Measurements from ENCODE around the gene TNFRSF19.
"Not testable (repeated sequence)": the region's sequence is repeated elsewhere in the genome, so short reads cannot be mapped to it uniquely, and the experiment has no call there.

The TNFRSF19 gene

DNA sequence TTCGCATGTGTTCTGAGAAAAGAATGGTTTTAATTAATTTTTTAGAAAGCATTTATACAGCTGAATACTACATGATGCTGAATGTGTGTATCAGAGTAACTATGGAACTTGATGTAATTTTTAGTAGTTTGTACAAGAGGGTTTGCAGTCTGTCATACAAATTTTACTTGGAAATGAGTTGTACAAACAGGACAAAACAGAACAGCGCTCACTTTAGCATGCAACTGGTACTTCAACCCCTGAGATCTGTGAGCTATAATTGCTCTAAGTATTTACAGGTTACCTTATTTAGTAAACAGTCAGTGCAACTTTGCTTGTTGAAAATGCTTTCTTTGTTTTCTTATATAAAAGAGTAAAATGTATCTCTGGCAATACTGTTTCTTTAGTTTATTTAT is 706 bp downstream of the TNFRSF19 start:
- peak; percentile 20 for DNase-seq (ENCODE audit: low read depth)

- DNase-seq (ENCODE audit: low read depth), result no peak
Measured at GRCh38 chr13:23571431-23571830, 1.2 kb downstream of the TNFRSF19 start.

DNA sequence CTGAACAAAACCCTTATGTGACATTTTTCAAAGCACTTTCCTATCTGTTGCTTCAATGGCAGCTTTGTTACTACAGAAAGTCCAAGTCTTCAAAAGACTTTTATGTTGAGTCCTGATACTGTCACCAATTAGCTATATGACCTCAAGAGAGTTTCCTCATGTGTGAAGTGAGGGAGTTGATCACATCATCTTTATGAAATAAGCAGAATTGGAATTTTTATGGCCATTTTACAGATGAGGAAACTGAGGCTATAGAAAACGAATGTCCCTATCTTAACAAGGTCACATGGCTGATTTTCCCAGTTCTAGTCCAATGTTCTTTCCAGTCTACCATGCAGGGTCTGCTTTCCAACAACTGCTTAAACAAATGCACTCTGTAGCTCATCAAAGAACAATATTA is 2.6 kb downstream of the TNFRSF19 start:
- no peak for DNase-seq (ENCODE audit: low read depth)

- no peak for DNase-seq (ENCODE audit: low read depth)
Measured at GRCh38 chr13:23574421-23575145, 4.4 kb downstream of the TNFRSF19 start.

GRCh38 chr13:23575632-23576031 is 5.4 kb downstream of the TNFRSF19 start:
- DNase-seq (ENCODE audit: low read depth), result no peak

DNA sequence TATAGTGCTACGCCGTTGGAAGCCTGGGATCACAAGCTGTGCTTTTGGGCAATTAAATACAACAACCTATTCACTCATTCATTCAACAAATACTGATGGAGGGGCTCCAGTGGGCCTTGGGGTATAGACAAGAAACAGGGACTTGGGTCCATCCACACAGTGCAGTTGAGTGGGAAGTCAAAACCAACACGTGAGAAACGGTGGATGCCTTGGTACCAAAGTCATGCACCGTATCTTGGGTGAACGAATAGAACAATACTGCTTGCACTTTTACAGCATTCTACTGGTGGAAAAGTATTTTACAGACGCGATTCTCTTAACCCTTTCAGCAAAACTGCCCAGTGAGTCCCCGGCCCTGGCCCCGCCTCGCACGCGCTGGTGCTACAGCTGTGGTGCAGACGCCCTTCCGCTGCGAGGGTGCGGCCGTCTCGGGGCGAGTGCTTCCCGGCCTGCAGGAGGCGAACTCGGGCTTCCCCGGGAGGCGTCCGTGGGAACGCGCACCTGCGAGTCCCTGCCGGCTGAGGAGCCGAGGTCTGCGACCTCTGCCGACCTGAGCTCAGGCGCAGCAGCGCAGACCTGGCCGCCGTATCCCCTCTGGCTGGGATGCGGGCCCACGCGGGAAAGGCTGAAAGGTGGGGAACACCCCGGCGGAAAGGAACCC is 8.3 kb downstream of the TNFRSF19 start:
- peak; percentile 82 for DNase-seq (ENCODE audit: low read depth)

DNA sequence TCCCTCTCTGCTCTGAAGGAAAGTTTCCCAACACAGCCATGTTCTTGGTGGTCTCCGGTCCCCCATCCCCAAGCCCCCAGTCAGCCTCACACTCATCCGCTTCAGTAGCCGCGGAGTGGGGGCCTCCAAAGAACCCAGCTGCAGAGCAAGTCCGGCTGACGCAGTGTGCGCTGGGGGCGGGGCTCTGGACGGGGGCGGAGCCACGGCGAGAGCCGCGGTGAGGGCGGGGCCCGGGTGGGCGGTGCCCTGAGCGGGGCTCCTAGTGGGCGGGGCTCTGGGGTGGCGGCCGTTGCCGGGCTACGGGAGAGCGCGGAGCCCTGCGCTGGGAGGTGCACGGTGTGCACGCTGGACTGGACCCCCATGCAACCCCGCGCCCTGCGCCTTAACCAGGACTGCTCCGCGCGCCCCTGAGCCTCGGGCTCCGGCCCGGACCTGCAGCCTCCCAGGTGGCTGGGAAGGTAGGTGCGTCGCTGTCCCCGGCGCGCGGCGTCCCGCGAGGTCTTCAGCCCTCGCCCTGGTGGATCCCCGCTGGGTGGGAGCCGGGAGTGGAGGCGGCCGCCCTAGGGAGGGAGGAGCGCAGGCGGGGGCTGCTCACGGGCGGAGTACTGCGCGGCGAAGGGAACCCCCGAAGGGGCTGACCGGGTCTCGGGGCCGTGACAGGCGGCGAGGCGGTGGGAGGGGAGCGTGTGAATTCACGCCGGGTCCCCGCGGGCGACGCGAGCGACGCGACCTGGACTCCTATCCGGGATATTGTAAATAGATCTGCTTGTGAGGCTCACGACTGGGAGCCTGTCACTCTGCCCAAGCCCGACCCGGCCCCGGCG is 9.1 kb downstream of the TNFRSF19 start:
- DNase-seq (ENCODE audit: low read depth), result peak; percentile 88

DNA sequence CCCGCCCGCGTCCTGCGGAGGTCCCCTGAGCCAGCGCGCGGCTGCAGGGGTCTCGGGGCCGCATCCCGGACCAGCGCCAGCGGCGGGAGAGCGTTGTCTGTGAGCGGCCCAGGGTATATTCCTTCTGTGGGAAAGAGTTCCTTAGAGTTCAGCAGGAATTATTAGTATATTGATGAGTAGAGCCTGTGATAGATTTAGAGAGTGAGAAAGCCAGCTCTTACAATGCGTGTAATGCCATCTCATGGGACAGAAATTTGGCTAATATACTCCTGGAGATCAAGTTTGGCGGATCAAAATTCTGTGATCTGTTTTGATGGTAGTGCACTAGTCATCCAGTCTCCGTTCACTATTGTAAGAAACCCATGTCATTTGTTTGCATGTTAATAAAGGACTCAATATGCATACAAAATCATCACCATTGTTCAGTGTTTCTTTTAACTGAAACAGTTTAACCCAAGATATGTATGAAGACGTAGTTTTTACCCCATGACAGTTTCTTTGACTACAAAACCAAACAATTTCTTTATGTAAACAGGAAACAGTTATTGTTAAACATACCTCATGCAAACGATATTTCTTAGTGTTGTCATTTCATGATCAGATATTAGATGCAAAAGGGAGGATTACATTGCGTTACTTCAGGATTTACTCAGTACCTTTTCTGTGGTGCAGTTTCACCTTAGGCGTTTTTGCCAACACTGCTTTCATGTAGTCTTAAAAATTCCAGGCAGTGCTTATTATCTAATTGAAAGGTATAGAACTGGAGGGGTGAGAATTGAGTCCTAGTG is 9.9 kb downstream of the TNFRSF19 start:
- DNase-seq (ENCODE audit: low read depth), result peak; percentile 53

DNA sequence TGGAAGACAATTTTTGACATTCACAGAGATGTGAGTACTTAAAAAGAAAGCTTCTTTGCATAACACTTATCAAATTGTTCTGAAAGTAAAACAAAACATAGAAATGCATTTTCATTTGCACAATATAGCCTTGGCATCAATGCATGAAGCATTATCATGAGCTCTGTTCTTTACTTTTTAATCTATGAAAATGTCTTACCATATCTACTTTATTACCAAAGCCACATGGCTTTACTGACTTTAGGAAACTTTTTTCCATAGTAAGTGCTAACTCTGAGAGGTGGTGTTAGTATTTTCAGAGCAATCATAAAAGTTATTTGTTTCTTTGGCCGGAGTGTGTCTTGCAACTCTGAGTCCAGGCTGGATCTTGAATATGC is 10.5 kb downstream of the TNFRSF19 start:
- DNase-seq (ENCODE audit: low read depth), result no peak

DNA sequence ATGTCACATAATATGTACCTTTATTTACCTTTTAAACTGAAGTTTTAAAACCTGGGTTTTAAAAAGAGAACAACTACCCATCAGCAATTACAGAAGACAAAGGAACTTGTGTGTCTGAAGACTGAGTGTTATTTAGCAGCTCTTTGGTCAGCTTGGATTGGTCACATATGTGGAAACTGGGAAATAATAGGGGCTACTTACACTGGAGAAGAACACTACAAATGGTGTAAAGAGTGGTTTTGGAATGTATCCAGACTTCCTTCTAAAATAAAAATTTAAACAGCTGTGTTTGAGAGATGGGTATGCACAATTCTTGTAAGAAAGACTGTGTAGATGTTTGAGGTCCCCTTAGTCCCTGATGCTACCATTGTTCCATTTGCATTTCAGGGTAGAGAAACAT is 13.3 kb downstream of the TNFRSF19 start:
- DNase-seq (ENCODE audit: low read depth), result no peak

GRCh38 chr13:23584275-23584674 is 14.1 kb downstream of the TNFRSF19 start:
- peak; percentile 33 for DNase-seq (ENCODE audit: low read depth)

DNA sequence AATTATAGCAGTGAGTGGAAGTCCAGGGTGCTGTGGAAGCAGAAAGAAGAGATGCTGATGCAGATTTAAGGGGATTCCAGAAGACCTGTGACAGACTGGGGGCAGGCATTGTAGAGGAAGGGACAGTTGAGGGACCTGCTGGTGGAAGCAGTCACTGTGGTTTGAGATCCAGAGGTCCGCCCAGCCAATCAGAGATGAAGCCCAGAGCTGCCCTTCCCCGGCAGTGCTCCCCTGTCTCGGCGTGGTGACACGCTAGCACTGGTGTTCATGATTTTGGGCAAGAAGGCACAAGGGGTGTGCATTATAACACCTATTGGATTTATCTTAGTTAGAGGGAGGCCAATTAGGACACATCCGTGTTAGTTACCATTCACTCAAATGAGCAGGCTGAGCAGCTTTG is 16.1 kb downstream of the TNFRSF19 start:
- DNase-seq (ENCODE audit: low read depth), result no peak

DNA sequence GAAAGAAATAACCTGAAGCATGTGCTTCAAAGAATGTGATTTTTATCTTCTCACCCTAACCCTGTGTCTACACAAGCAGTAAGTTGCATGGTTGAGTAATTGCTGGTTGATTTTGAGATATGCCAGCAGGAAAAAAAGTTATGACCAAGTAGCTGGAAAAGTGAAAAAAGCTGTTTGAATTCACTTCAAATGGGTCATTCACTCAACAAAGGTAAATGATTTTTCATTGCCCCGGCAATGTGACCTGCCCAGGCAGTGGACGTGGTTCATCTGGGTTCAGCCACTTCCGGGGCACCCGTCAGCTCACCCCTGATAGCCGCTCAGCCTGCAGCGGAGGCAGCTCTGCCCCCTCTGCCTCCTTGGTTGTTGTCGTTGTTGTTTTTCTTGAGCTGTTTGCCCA is 18.5 kb downstream of the TNFRSF19 start:
- DNase-seq (ENCODE audit: low read depth), result no peak

GRCh38 chr13:23592596-23592995 is 22.4 kb downstream of the TNFRSF19 start:
- no peak for DNase-seq (ENCODE audit: low read depth)

GRCh38 chr13:23593148-23593547 is 22.9 kb downstream of the TNFRSF19 start:
- no peak for DNase-seq (ENCODE audit: low read depth)

DNA sequence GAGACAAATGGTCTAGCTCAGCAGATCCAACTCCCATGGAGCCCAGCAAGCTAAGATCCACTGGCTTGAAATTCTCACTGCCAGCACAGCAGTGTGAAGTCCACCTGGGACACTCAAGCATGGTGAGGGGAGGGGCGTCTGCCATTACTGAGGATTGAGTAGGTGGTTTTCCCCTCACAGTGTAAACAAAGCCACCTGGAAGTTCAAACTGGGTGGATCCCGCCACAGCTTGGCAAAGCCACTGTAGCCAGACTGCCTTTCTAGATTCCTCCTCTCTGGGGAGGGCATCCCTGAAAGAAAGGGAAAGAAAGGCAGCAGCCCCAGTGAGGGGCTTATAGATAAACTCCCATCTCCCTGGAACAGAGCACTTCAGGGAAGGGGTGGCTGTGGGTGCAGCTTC is 24.1 kb downstream of the TNFRSF19 start:
- not testable (repeated sequence) for DNase-seq (ENCODE audit: low read depth)

- peak; percentile 46 for DNase-seq (ENCODE audit: low read depth)
Measured at GRCh38 chr13:23598369-23598768, 28.2 kb downstream of the TNFRSF19 start.

GRCh38 chr13:23599083-23599925 is 29.1 kb downstream of the TNFRSF19 start:
- DNase-seq (ENCODE audit: low read depth), result peak; percentile 49

GRCh38 chr13:23600100-23600499 is 29.9 kb downstream of the TNFRSF19 start:
- DNase-seq (ENCODE audit: low read depth), result no peak

GRCh38 chr13:23600534-23600933 is 30.3 kb downstream of the TNFRSF19 start:
- no peak for DNase-seq (ENCODE audit: low read depth)

- DNase-seq (ENCODE audit: low read depth), result no peak
Measured at GRCh38 chr13:23605831-23606230, 35.6 kb downstream of the TNFRSF19 start.
